Activated CD4-positive, alpha-beta T cell treated with anti-CD3 and anti-CD28 coated beads, Interleukin-2, amount 50 U/mL, for 4 hours (primary cell): ENCODE results near the gene MARVELD1.
"Not testable (repeated sequence)": the region's sequence is repeated elsewhere in the genome, so short reads cannot be mapped to it uniquely, and the experiment has no call there.

Experiments used
- DNase-seq, 2 experiments: peaks; one replicate each; pipeline ENCODE4 v3.0.0-alpha.2; 2020

MARVELD1 gene

GRCh38 chr10:97698072-97698655, 15.4 kb upstream of the MARVELD1 start:
- DNase-seq = not testable (repeated sequence)

- DNase-seq = peak in 1 of 2 experiments; percentile 25
Measured at GRCh38 chr10:97701438-97702069, 12.0 kb upstream of the MARVELD1 start.

GRCh38 chr10:97703398-97704067, 10.0 kb upstream of the MARVELD1 start:
- DNase-seq = no peak

GRCh38 chr10:97704341-97704740, 9.2 kb upstream of the MARVELD1 start:
- DNase-seq = no peak

GRCh38 chr10:97705006-97705670, 8.4 kb upstream of the MARVELD1 start:
- no peak for DNase-seq

- DNase-seq = no peak
Measured at GRCh38 chr10:97707134-97707861, 6.2 kb upstream of the MARVELD1 start.

GRCh38 chr10:97708167-97708566, 5.4 kb upstream of the MARVELD1 start:
- no peak for DNase-seq

- peak in 1 of 2 experiments; percentile 42 for DNase-seq
Measured at GRCh38 chr10:97708976-97709946, 4.3 kb upstream of the MARVELD1 start.

- DNase-seq = no peak
Measured at GRCh38 chr10:97711640-97712572, 1.6 kb upstream of the MARVELD1 start.

GRCh38 chr10:97713826-97714400, 383 bp downstream of the MARVELD1 start:
- peak; percentile 19 to 47 for DNase-seq

- DNase-seq = no peak
Measured at GRCh38 chr10:97714401-97715258, 1.1 kb downstream of the MARVELD1 start.

- no peak for DNase-seq
Measured at GRCh38 chr10:97715259-97715874, 1.8 kb downstream of the MARVELD1 start.

- DNase-seq = no peak
Measured at GRCh38 chr10:97717627-97718026, 4.1 kb downstream of the MARVELD1 start.

- no peak for DNase-seq
Measured at GRCh38 chr10:97718178-97718577, 4.6 kb downstream of the MARVELD1 start.

GRCh38 chr10:97718659-97719142, 5.2 kb downstream of the MARVELD1 start:
- DNase-seq = no peak

- no peak for DNase-seq
Measured at GRCh38 chr10:97719602-97720001, 6.1 kb downstream of the MARVELD1 start.

- DNase-seq = no peak
Measured at GRCh38 chr10:97721871-97722780, 8.6 kb downstream of the MARVELD1 start.
